Hepatocyte (in vitro differentiated cells): Measurements from ENCODE around the gene SCTR. TPM values are rescaled to one million over a fixed set of nuclear protein-coding genes. Genes with fewer than 3 reads are reported as not detected.

Experiments
- DNase-seq: peaks from one replicate; pipeline ENCODE4 v3.0.0-alpha.2; 2016; ENCODE audit warnings: low spot score
- H2AFZ ChIP-seq: fragments of 200-600 bp; sonication (generic); 2 replicates; pipeline ENCODE4 v1.6.0; 2016; ENCODE audit warnings: antibody characterized with exemption, mild to moderate bottlenecking
- H3K27ac ChIP-seq: fragments of 200-600 bp; sonication (generic); 2 replicates; pipeline ENCODE4 v1.5.1; 2016; ENCODE audit warnings: mild to moderate bottlenecking
- H3K27me3 ChIP-seq: fragments of 200-600 bp; sonication (generic); 2 replicates; pipeline ENCODE4 v1.6.1; 2016
- H3K36me3 ChIP-seq: fragments of 200-600 bp; sonication (generic); replicated peaks from 2 replicates; pipeline ENCODE4 v1.5.1; 2016; ENCODE audit warnings: low read depth; ENCODE audit not compliant: insufficient read depth
- H3K4me1 ChIP-seq: fragments of 200-600 bp; sonication (generic); 2 replicates; pipeline ENCODE4 v1.5.1; 2016; ENCODE audit warnings: mild to moderate bottlenecking, moderate library complexity; ENCODE audit not compliant: insufficient read depth
- H3K4me2 ChIP-seq: fragments of 200-600 bp; sonication (generic); 2 replicates; pipeline ENCODE4 v1.6.0; 2016
- H3K4me3 ChIP-seq: fragments of 200-600 bp; sonication (generic); 2 replicates; pipeline ENCODE4 v1.5.1; 2016; ENCODE audit warnings: mild to moderate bottlenecking
- H3K79me2 ChIP-seq: fragments of 200-600 bp; sonication (generic); 2 replicates; pipeline ENCODE4 v1.6.0; 2017; ENCODE audit warnings: mild to moderate bottlenecking
- H3K9me2 ChIP-seq: fragments of 200-600 bp; sonication (generic); replicated peaks from 2 replicates; pipeline ENCODE4 v1.6.0; 2017; ENCODE audit warnings: mild to moderate bottlenecking; ENCODE audit not compliant: insufficient read depth
- H3K9me3 ChIP-seq: fragments of 200-600 bp; sonication (generic); 2 replicates; pipeline ENCODE4 v1.5.1; 2016; ENCODE audit warnings: low read depth, mild to moderate bottlenecking
- H4K20me1 ChIP-seq: fragments of 200-600 bp; sonication (generic); 2 replicates; pipeline ENCODE4 v1.6.0; 2016; ENCODE audit warnings: mild to moderate bottlenecking; ENCODE audit not compliant: insufficient read depth, poor library complexity, severe bottlenecking
- EZH2 ChIP-seq: fragments of 200-600 bp; sonication (generic); IDR thresholded peaks from 2 replicates; pipeline ENCODE4 v1.6.1; 2016; ENCODE audit warnings: antibody characterized with exemption, mild to moderate bottlenecking, borderline replicate concordance
- EZH2phosphoT487 ChIP-seq: fragments of 200-600 bp; sonication (generic); IDR thresholded peaks from one replicate; pipeline ENCODE4 v1.6.1; 2018; ENCODE audit warnings: antibody characterized with exemption, mild to moderate bottlenecking, low read depth, moderate library complexity; ENCODE audit not compliant: unreplicated experiment, severe bottlenecking
- WGBS: methylation state at CpG from one replicate; pipeline ENCODE4 v1.1.6; 2016; ENCODE audit warnings: low lambda C conversion rate; ENCODE audit errors: missing lambda C conversion rate; 5-methylcytosine and 5-hydroxymethylcytosine counted together
- polyA plus RNA-seq: library from polyadenylated mRNA; unstranded; fragments of >200 nt; fragmentation: Nextera tagmentation; extraction: Ambion mirVana; gene quantifications from 2 replicates; pipeline ENCODE4 v1.2.1, GENCODE V29; 2016
- total RNA-seq: library from RNA; depleted of rRNA; stranded (reverse); fragments of >200 nt; gene quantifications from 2 replicates; pipeline ENCODE4 v1.2.3, GENCODE V29; 2014
- TF ChIP-seq, protein P1 (sequence below): fragments of 200-600 bp; sonication (generic); IDR thresholded peaks from 2 replicates; pipeline ENCODE4 v1.5.1; 2016; ENCODE audit warnings: antibody characterized with exemption, mild to moderate bottlenecking; ENCODE audit not compliant: poor library complexity

The SCTR gene
- total and polyA plus RNA-seq, 2 experiments from 2014 or later = 1.7 to 4.3 TPM

GRCh38 chr2:119482481-119483394 lies 41.5 kb downstream of the SCTR start:
- H3K4me3 ChIP-seq = no peak overlapping the region
- H3K4me2 ChIP-seq = no peak overlapping the region
- H3K9me2 ChIP-seq = no peaks in the 10 kb centered on the region
- no peaks in the 10 kb centered on the region for H3K9me3 ChIP-seq
- no peak for TF ChIP-seq EZH2phosphoT487
- TF ChIP-seq, protein P1, sequence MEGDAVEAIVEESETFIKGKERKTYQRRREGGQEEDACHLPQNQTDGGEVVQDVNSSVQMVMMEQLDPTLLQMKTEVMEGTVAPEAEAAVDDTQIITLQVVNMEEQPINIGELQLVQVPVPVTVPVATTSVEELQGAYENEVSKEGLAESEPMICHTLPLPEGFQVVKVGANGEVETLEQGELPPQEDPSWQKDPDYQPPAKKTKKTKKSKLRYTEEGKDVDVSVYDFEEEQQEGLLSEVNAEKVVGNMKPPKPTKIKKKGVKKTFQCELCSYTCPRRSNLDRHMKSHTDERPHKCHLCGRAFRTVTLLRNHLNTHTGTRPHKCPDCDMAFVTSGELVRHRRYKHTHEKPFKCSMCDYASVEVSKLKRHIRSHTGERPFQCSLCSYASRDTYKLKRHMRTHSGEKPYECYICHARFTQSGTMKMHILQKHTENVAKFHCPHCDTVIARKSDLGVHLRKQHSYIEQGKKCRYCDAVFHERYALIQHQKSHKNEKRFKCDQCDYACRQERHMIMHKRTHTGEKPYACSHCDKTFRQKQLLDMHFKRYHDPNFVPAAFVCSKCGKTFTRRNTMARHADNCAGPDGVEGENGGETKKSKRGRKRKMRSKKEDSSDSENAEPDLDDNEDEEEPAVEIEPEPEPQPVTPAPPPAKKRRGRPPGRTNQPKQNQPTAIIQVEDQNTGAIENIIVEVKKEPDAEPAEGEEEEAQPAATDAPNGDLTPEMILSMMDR = no peak
- no peak for TF ChIP-seq EZH2
- no peaks in the 10 kb centered on the region for H3K27me3 ChIP-seq
- 87% methylated on average over 20 of the region's 20 CpGs for WGBS
- H3K79me2 ChIP-seq = no peaks in the 10 kb centered on the region
- peak; percentile 13 for DNase-seq
- H3K4me1 ChIP-seq = peaks cover 16% of the 10 kb centered on the region
- no peaks in the 10 kb centered on the region for H4K20me1 ChIP-seq
- no peak overlapping the region for H3K27ac ChIP-seq
- H3K36me3 ChIP-seq = no peaks in the 10 kb centered on the region
- no peak overlapping the region for H2AFZ ChIP-seq

DNA sequence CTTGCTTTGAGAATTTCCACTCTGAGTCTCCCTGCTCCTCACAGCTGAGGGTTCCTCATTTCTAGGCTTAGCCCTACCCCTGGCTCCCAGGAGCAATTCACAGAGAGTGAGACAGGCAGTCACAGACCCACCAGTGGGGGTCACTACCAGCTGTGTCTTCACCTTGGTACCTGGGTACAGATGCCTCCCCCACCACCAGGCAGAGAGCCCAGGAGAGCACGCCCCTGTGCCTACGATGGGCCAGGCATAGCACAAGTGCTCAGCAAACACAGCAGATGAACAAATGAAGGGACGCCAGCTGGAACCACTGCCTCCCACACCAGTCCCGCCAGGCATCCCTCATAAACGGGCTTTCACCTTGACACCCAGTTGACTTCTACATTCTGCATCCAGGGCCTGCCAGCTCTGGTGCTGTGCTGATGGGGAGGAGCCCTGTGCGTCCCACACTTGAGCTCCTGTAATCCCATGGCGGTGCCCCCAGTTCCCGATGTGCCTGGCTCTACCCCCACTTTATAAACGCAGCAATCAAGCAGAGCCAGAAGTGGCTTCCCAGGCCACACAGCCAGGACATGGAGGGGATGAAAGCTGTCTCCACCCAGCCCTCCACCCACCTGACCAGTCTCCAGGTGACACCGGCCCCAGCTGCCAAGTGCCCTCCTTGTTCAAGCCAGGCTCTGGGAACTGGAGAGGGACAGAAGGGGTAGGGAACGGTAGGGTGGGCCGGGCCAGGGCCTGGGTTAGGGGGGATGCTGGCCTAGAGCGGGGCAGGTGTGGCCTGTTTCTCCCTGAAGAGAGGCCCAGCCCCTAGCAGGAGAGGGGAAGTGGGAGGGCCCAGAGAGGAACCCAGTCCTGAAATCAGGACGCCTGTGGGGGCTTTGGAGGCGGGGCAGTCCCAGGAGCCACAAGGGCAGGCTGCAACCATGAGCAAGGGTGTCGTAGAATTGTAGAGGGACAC lies 42.5 kb downstream of the SCTR start:
- TF ChIP-seq, protein P1 = no peak
- TF ChIP-seq EZH2phosphoT487 = no peak
- no peak for TF ChIP-seq EZH2
- peak; percentile 3 for DNase-seq
- Histone ChIP-seq H3K36me3 (no peaks in the 10 kb centered on the region), H3K27me3 (no peaks in the 10 kb centered on the region), H3K9me3 (no peaks in the 10 kb centered on the region), H3K4me2 (no peak overlapping the region), H3K9me2 (no peaks in the 10 kb centered on the region), H3K27ac (no peak overlapping the region), H3K4me3 (no peak overlapping the region), H3K4me1 (peaks cover 10% of the 10 kb centered on the region), H2AFZ (no peak overlapping the region), H4K20me1 (no peaks in the 10 kb centered on the region), H3K79me2 (no peaks in the 10 kb centered on the region)
- 83% methylated on average over 16 of the region's 16 CpGs for WGBS

- no peaks in the 10 kb centered on the region for H4K20me1 ChIP-seq
- no peak overlapping the region for H3K27ac ChIP-seq
- 75% methylated on average over 11 of the region's 11 CpGs for WGBS
Measured at GRCh38 chr2:119480718-119481142, 43.6 kb downstream of the SCTR start.

More at GRCh38 chr2:119480718-119481142, 43.6 kb downstream of the SCTR start:
- H3K9me2 ChIP-seq = no peaks in the 10 kb centered on the region
- peaks cover 5% of the 10 kb centered on the region for H3K4me1 ChIP-seq
- H3K4me2 ChIP-seq = no peak overlapping the region
- no peaks in the 10 kb centered on the region for H3K79me2 ChIP-seq
- H3K36me3 ChIP-seq = no peaks in the 10 kb centered on the region
- no peak overlapping the region for H3K4me3 ChIP-seq
- no peak overlapping the region for H2AFZ ChIP-seq
- H3K9me3 ChIP-seq = no peaks in the 10 kb centered on the region
- peak; percentile 11 for DNase-seq
- H3K27me3 ChIP-seq = no peaks in the 10 kb centered on the region
- TF ChIP-seq, protein P1 = no peak
- TF ChIP-seq EZH2 (no peak), EZH2phosphoT487 (no peak)
